Cardiac septum (tissue), 1 donor: ENCODE data around the gene BCO2. TPM values are rescaled to one million over a fixed set of nuclear protein-coding genes. Genes with fewer than 3 reads are reported as not detected.
"Not testable (repeated sequence)": the region's sequence is repeated elsewhere in the genome, so short reads cannot be mapped to it uniquely, and the experiment has no call there.

ENCODE experiments used
- DNase-seq: peaks from one replicate; pipeline ENCODE4 v3.0.0-alpha.2; 2020; ENCODE audit warnings: low spot score
- intact Hi-C: fragments of 100-400 bp; cut with DNase I; formaldehyde crosslinking; loops from one replicate; pipeline ENCODE4 v1.14.0; 2022
- total RNA-seq: library from RNA; stranded (reverse); fragmentation: NEBNext Ultra II Directional; extraction: Animal tissue kit (Norgen Biotek cat#: 25700); gene quantifications from one replicate; pipeline ENCODE4 v1.2.1, GENCODE V29; 2021
- donor health status: DM: no; HTN: no; CAD: no.

The BCO2 gene
- total RNA-seq, 1 donor from 2014 or later, result 67.8 TPM

GRCh38 chr11:112163875-112164685 lies 11.2 kb upstream of the BCO2 start, which contains the start of gene IL18:
Gene IL18 (minus strand): TSS chr11:112164094. CDS start chr11:112155053, 9,041 bp downstream.
- peak; percentile 79 for DNase-seq
- intact Hi-C loops, result no loop called here

GRCh38 chr11:112165049-112165448 lies 10.3 kb upstream of the BCO2 start:
- intact Hi-C loops, result no loop called here
- no peak for DNase-seq

GRCh38 chr11:112166562-112166961 lies 8.8 kb upstream of the BCO2 start:
- intact Hi-C loops, result no loop called here
- DNase-seq, result no peak

- DNase-seq, result no peak
- intact Hi-C loops, result no loop called here
These were observed 8.2 kb upstream of the BCO2 start, which contains the start of gene TEX12 for GRCh38 chr11:112167145-112167544. Gene TEX12 (plus strand): TSS chr11:112167372. CDS start chr11:112169269, 1,897 bp downstream.

GRCh38 chr11:112172362-112172994 lies 2.8 kb upstream of the BCO2 start:
- DNase-seq, result no peak
- intact Hi-C loops, result no loop called here

- no peak for DNase-seq
- intact Hi-C loops, result no loop called here
These were observed 2.2 kb upstream of the BCO2 start for GRCh38 chr11:112173152-112173551.

GRCh38 chr11:112175599-112175952 lies 264 bp downstream of the BCO2 start:
- intact Hi-C loops, result loop anchor here (5.0 kb wide), 1 partner anchor 63 kb away; no protein-coding TSS in a partner anchor
- no peak for DNase-seq

- intact Hi-C loops, result loop anchor here (5.0 kb wide), 1 partner anchor 64 kb away; no protein-coding TSS in a partner anchor
- DNase-seq, result no peak
These were observed 765 bp downstream of the BCO2 start for GRCh38 chr11:112176077-112176476.

GRCh38 chr11:112177589-112177988 lies 2.3 kb downstream of the BCO2 start:
- intact Hi-C loops, result loop anchor here (5.0 kb wide), 1 partner anchor 65 kb away; no protein-coding TSS in a partner anchor
- DNase-seq, result no peak

- intact Hi-C loops, result loop anchor here (5.0 kb wide), 1 partner anchor 66 kb away; no protein-coding TSS in a partner anchor
- no peak for DNase-seq
These were observed 3.1 kb downstream of the BCO2 start for GRCh38 chr11:112178428-112178827.

GRCh38 chr11:112178936-112179335 lies 3.6 kb downstream of the BCO2 start:
- DNase-seq, result no peak
- intact Hi-C loops, result loop anchor here (5.0 kb wide), 1 partner anchor 67 kb away; no protein-coding TSS in a partner anchor

- intact Hi-C loops, result loop anchor here (5.0 kb wide), 1 partner anchor 67 kb away; no protein-coding TSS in a partner anchor
These were observed 4.3 kb downstream of the BCO2 start for GRCh38 chr11:112179601-112180000.

GRCh38 chr11:112182867-112183266 lies 7.6 kb downstream of the BCO2 start:
- intact Hi-C loops, result no loop called here
- no peak for DNase-seq

More at GRCh38 chr11:112179601-112180000, 4.3 kb downstream of the BCO2 start:
- no peak for DNase-seq

GRCh38 chr11:112185883-112186282 lies 10.6 kb downstream of the BCO2 start:
- DNase-seq, result no peak
- intact Hi-C loops, result no loop called here

GRCh38 chr11:112186304-112186703 lies 11.0 kb downstream of the BCO2 start:
- DNase-seq, result no peak
- intact Hi-C loops, result no loop called here

GRCh38 chr11:112195113-112195512 lies 19.8 kb downstream of the BCO2 start:
- intact Hi-C loops, DNase-seq: not testable (repeated sequence)

GRCh38 chr11:112195951-112196351 lies 20.6 kb downstream of the BCO2 start:
- DNase-seq, result no peak
- intact Hi-C loops, result no loop called here

GRCh38 chr11:112196519-112197087 lies 21.3 kb downstream of the BCO2 start:
- DNase-seq, result no peak
- intact Hi-C loops, result no loop called here

GRCh38 chr11:112199101-112199500 lies 23.8 kb downstream of the BCO2 start:
- DNase-seq, intact Hi-C loops: not testable (repeated sequence)

- intact Hi-C loops, result no loop called here
- DNase-seq, result no peak
These were observed 24.9 kb downstream of the BCO2 start for GRCh38 chr11:112200252-112200651.
